GM12874 (cell line): ENCODE results near the gene IGHMBP2.

Experiments used
- TF ChIP-seq, protein P1 (sequence below): IDR thresholded peaks from 2 replicates; pipeline ENCODE4 v1.5.1; 2011; ENCODE audit warnings: low read depth, mild to moderate bottlenecking, control low read depth, low read length, moderate library complexity; ENCODE audit not compliant: insufficient read depth

IGHMBP2 gene

DNA sequence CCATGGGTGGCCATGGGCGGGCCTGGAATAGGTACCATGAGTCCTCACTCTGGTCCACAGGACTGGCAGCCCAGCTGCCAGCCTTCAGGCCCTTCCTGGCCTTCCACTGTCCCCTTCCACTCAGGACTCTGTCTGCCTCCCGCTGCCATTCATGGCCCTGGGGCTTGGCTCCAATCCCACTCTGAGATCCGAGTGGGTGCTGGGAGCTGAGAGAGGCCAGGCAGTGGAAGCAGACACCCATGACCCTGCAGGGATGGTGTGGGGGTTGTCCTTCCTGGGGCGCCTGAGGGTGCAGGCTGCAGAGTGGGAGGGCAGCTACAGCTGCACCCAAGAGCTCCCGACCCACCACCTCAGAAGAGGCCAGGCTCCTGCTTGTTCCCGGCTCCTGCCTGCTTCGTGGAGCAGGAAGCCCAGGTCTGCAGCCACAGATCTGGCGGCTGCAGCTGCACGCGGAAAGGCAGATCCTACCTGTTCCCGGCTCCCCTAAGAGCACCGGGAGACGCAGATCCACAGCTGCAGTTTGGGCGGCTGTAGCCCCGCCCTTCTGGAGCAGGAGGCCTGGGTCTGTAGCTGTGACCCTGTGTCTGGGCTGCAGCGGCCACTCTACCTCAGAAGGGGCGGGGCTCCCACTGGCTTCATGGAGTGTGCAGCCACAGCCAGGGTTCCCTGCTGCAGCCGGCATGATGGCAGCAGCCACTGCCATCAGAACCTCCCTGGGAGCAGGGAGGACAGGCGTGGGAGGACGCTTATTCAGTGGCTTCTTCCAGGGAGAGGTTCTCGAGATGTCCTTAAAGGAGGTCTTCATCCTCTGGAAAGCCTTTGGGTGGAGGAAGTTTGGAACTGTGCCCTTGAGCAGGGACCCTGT, 27.5 kb downstream of the IGHMBP2 start:
- TF ChIP-seq, protein P1, sequence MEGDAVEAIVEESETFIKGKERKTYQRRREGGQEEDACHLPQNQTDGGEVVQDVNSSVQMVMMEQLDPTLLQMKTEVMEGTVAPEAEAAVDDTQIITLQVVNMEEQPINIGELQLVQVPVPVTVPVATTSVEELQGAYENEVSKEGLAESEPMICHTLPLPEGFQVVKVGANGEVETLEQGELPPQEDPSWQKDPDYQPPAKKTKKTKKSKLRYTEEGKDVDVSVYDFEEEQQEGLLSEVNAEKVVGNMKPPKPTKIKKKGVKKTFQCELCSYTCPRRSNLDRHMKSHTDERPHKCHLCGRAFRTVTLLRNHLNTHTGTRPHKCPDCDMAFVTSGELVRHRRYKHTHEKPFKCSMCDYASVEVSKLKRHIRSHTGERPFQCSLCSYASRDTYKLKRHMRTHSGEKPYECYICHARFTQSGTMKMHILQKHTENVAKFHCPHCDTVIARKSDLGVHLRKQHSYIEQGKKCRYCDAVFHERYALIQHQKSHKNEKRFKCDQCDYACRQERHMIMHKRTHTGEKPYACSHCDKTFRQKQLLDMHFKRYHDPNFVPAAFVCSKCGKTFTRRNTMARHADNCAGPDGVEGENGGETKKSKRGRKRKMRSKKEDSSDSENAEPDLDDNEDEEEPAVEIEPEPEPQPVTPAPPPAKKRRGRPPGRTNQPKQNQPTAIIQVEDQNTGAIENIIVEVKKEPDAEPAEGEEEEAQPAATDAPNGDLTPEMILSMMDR, result no peak

DNA sequence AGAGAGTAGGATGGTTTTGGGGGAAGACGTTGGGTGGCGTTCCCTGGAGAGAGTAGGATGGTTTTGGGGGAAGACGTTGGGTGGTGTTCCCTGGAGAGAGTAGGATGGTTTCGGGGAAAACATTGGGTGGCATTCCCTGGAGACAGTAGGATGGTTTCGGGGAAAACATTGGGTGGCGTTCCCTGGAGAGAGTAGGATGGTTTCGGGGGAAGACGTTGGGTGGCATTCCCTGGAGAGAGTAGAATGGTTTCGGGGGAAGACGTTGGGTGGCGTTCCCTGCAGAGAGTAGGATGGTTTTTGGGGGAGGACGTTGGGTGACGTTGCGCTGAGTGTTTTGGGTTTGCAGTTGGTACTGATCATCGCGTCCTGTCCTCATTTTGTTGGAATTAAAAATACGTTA, 28.2 kb downstream of the IGHMBP2 start:
- TF ChIP-seq, protein P1, result no peak

DNA sequence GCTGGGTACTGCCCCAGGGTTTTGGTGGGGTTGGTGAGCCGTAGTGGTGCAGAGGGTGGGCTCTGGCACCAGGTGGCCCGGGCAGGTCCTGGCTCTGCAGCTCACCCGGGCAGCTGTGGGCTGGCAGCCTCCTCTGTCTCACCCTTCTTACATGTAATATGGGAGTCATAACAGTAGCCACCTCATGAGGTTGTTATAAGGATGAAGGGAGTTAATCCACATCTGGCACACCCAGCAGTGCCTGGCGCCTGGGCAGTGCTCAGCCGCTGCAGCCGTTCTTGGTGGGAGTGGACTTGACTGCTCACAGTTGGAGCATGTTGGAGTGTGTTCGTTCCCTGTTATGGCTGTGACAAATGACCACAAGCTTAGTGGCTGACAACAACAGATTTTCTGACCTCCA, 28.7 kb downstream of the IGHMBP2 start:
- TF ChIP-seq, protein P1, result no peak

DNA sequence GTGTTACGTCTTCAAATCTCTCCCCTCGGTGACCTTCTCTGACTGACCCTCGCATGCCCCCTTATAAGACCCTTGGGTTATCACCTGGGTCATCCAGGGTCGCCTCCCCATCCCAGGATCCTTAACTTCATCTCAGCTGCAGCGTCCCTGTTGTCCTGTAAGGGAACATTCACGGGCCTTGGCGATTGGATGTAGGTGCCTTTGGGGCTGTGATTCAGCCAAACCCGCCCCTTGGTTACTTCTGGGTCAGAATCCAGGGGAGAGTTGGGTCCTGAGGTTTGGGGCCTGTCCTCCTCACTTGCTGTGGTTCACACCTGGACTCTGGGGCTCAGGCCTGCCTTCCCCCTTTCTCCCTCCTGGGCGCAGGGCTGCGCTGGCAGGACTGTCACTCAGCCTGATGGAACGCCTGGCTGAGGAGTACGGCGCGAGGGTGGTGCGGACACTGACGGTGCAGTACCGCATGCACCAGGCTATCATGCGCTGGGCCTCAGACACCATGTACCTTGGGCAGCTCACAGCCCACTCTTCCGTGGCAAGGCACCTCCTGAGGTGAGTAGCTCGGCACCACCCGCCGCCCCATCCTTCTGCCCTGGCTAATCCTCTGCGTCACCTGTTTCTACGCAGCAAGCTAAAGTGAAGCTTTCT, 29.4 kb downstream of the IGHMBP2 start:
- TF ChIP-seq, protein P1, result no peak

DNA sequence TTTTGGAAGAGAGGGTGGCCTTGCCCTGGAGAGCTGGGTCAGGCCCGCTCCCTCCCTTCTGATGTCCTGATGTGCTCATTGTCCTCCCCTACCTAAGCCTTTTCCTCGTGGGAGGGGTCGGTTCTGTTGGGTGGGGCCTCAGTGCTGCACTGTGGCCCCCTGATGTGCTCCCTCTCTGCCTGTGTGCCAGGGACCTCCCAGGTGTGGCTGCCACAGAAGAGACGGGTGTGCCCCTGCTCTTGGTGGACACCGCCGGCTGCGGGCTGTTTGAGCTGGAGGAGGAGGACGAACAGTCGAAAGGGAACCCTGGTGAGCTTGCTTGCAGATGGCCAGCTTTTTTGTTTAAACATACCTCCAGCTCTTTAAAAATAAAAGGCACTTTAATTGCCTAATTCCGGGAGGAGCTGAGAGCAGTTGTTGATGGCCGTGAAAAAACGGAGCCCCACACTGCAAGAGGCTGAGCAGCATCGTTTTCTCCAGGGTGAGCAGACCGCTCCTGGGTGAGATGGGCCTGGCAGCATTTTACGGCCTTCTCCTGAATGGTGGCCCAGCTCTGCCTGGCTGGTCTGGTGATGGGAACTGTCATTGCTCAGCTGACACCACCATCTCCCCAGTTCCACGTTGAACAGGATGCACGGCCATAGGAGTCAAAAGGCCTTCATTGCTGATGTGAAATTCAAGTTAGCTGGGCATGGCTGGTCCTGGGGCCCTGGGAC, 30.1 kb downstream of the IGHMBP2 start:
- TF ChIP-seq, protein P1, result no peak

DNA sequence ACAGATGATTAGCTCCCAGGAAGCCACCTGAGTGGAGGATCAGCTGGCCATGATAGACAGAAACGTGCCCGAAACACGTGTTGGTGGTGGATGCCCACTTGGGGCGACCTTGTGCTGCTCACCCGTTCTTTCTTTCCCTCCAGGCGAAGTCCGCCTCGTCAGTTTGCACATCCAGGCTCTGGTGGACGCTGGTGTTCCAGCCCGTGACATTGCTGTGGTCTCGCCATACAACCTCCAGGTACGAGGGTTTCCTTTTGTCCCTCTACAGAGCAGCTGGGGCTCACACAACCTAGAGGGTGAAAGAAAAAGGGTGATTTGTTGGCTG, 30.6 kb downstream of the IGHMBP2 start:
- TF ChIP-seq, protein P1, result no peak

DNA sequence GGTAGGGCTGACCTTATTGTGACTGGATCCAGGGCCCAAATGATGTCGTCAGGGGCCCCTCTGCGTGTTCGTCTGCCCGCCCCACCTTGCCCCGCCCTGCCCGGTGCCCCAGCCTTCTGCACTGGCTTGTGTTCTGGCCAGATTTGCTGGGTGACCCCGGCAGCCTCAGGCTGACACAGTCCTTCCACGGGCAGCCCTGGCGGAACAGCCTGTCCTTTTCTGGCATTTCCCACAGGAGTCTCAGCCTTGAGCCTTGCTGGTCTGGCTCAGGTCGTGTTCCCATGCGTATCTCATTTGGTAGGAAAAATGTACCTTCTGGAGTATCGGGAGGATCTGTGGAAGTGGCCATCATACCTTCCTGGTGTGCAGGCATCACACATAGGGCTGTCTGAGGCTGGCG, 31.0 kb downstream of the IGHMBP2 start:
- TF ChIP-seq, protein P1, result no peak
